ENCODE measurements around the gene TSR3. TPM values are rescaled to one million over a fixed set of nuclear protein-coding genes. Genes with fewer than 3 reads are reported as not detected.

The TSR3 gene
- total RNA-seq, result 36.6 TPM

GRCh38 chr16:1351582-1352362 lies at the start of gene TSR3, which contains the start of gene GNPTG:
Gene TSR3, minus strand, starts transcription at chr16:1351878. Its CDS starts 74 bp downstream, at chr16:1351804.
Gene GNPTG, plus strand, starts transcription at chr16:1351931. Its CDS starts 35 bp downstream, at chr16:1351966.

GRCh38 chr16:1333149-1333812 lies 18.4 kb downstream of the TSR3 start, which contains the start of gene BAIAP3:
Gene BAIAP3, plus strand, starts transcription at chr16:1333645. Its CDS starts 4,905 bp downstream, at chr16:1338550.

GRCh38 chr16:1308977-1309885 lies 42.4 kb downstream of the TSR3 start, which contains the start of gene UBE2I:
Gene UBE2I, plus strand, starts transcription at chr16:1309636. Its CDS starts 4,395 bp downstream, at chr16:1314031.

Other genes starting within 250 kb of the TSR3 start
- gene CACNA1H, start 198.8 kb downstream of the TSR3 start, total RNA-seq, result 32.9 TPM
- not detected for gene TPSG1, start 126.6 kb downstream of the TSR3 start, total RNA-seq
- not detected for gene TPSB2, start 121.7 kb downstream of the TSR3 start, total RNA-seq
- not detected for gene TPSAB1, start 111.2 kb downstream of the TSR3 start, total RNA-seq
- gene TPSD1, start 95.8 kb downstream of the TSR3 start, total RNA-seq, result not detected
- 87.0 TPM for gene UBE2I, start 42.2 kb downstream of the TSR3 start, total RNA-seq
- 9.1 TPM for gene BAIAP3, start 18.2 kb downstream of the TSR3 start, total RNA-seq
- gene GNPTG, start 53 bp upstream of the TSR3 start, total RNA-seq, result 23.8 TPM
- 20.0 TPM for gene UNKL, start 62.8 kb upstream of the TSR3 start, total RNA-seq
- gene UQCC4, start 68.9 kb upstream of the TSR3 start, total RNA-seq, result 8.1 TPM
- not detected for gene PERCC1, start 79.2 kb upstream of the TSR3 start, total RNA-seq
- 1.9 TPM for gene CCDC154, start 92.7 kb upstream of the TSR3 start, total RNA-seq
- 51.0 TPM for gene CLCN7, start 123.2 kb upstream of the TSR3 start, total RNA-seq
- not detected for gene PTX4, start 137.1 kb upstream of the TSR3 start, total RNA-seq
- gene TELO2, start 141.5 kb upstream of the TSR3 start, total RNA-seq, result 23.8 TPM
- gene TMEM204, start 181.8 kb upstream of the TSR3 start, total RNA-seq, result 2.8 TPM

Data from parietal lobe (tissue), 1 donor.